ENCODE data around the gene LMX1A.

GRCh38 chr1:165189011-165189410, 167.5 kb downstream of the LMX1A start:
- no peak for TF ChIP-seq CTCF (IDR thresholded peaks at IDR 0.05; ENCODE audit: low read depth, low read length, missing input control)
- no peak for TF ChIP-seq YY1 (IDR thresholded peaks at IDR 0.05)
- no peak for TF ChIP-seq SP1 (IDR thresholded peaks at IDR 0.05)
- no peak for TF ChIP-seq RXRA (IDR thresholded peaks at IDR 0.05)
- no peak for TF ChIP-seq ATF3 (IDR thresholded peaks at IDR 0.05)
- no peak for TF ChIP-seq MAX (IDR thresholded peaks at IDR 0.05)
- no peak for TF ChIP-seq JUND (IDR thresholded peaks at IDR 0.05)
- no peak for TF ChIP-seq GABPA (IDR thresholded peaks at IDR 0.05 in 1 of 2, conservative IDR thresholded peaks at IDR 0.05 in 1 of 2)
- TF ChIP-seq ZBTB33 (IDR thresholded peaks at IDR 0.05), result no peak
- TF ChIP-seq RAD21 (IDR thresholded peaks at IDR 0.05), result no peak
- no peak for TF ChIP-seq REST (IDR thresholded peaks at IDR 0.05)
- no peak for TF ChIP-seq FOXA1 (IDR thresholded peaks at IDR 0.05)
- no peak for TF ChIP-seq HNF4G (IDR thresholded peaks at IDR 0.05)

Data from liver (tissue), 3 donors.